GM18951 (cell line): ENCODE results near the gene ZNF735.
"Not testable (repeated sequence)": the region's sequence is repeated elsewhere in the genome, so short reads cannot be mapped to it uniquely, and the experiment has no call there.

Experiments
- POLR2A ChIP-seq: IDR thresholded peaks from 4 replicates; pipeline ENCODE4 v1.6.1; 2011; ENCODE audit warnings: mild to moderate bottlenecking; ENCODE audit not compliant: insufficient read length, insufficient read depth; ENCODE audit errors: extremely low read depth
- in situ Hi-C: fragments of 300-500 bp; cut with MboI; formaldehyde crosslinking; loops from one replicate; pipeline ENCODE4 v1.12.0; 2022; ENCODE audit warnings: low sequenced_read_pairs, mixed read lengths, inconsistent platforms; ENCODE audit not compliant: unreplicated experiment

The ZNF735 gene

DNA sequence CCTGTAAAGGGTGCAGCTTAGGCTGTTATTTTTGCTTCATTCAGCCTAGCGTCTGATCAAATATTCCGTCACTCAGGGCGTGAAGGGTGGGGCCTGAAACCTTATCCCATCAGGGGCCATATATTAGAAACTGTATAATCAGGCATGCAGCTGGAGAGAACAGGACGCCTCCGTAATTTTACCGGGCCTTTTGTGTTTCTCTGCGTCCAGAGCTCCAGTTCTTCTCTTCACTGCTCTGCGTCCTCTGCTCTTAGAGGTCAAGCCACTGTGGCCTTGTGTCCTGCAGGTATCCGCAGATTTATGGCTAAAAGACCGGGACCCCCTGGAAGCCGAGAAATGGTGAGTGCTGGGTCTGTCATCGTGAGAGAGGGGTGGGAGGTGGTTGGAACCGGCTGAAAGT lies at the start of gene ZNF735:
Gene ZNF735 (plus strand): TSS at position 301 of the 400 bp plus-strand sequence. CDS start 0 bp downstream, at position 301.
- in situ Hi-C loops: no loop called here
- TF ChIP-seq POLR2A: no peak

- in situ Hi-C loops: not testable (repeated sequence)
These were observed 36.0 kb upstream of the ZNF735 start for GRCh38 chr7:64170974-64171373.

- in situ Hi-C loops: no loop called here
- no peak for TF ChIP-seq POLR2A
These were observed 32.7 kb upstream of the ZNF735 start for GRCh38 chr7:64174328-64174727.

DNA sequence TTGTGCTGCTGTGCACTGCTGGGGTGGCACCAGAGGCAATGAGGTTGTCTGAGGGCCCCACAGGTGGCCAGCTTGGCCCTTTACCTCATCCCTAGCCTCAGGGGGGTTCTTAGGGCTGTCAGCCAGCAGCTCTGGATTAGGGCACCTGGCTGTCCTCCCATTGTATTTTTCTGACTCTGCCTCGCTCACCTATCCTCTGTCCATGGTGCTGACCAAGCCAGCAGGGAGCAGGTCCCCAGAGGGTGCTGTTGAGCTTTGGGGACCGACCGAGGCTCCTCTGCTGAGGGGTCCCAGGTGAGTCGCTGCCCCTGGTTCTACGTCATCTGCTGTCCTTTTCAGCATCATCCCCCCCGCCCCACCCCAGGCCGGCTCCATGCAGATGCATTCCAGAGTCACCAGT lies 32.1 kb upstream of the ZNF735 start:
- no peak for TF ChIP-seq POLR2A
- in situ Hi-C loops: no loop called here

DNA sequence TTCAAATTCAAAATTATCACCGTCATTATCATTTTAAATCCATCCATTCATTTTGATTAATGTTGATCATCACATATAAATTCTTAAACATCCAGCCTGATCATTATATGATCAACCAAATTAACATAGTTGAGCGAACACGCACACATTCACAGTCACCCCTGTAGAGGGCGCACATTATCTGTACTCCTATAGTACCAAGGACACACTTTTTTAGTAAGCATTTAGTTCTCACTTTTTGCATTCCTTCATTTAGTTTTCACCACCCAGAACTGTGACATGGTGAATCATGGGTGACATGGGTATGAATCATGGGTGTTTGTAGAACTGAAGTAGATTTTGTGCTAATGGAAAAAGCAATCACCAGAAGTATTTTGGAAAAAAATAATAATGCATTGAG lies 26.0 kb upstream of the ZNF735 start:
- no peak for TF ChIP-seq POLR2A
- in situ Hi-C loops: no loop called here

GRCh38 chr7:64181586-64181985 lies 25.4 kb upstream of the ZNF735 start:
- in situ Hi-C loops: no loop called here

GRCh38 chr7:64182036-64182790 lies 24.8 kb upstream of the ZNF735 start:
- no peak for TF ChIP-seq POLR2A
- in situ Hi-C loops: no loop called here

More at GRCh38 chr7:64181586-64181985, 25.4 kb upstream of the ZNF735 start:
- no peak for TF ChIP-seq POLR2A

- TF ChIP-seq POLR2A: no peak
- in situ Hi-C loops: no loop called here
These were observed 23.8 kb upstream of the ZNF735 start for GRCh38 chr7:64183126-64183742.

GRCh38 chr7:64183827-64184372 lies 23.1 kb upstream of the ZNF735 start:
- in situ Hi-C loops: no loop called here
- TF ChIP-seq POLR2A: no peak

- in situ Hi-C loops: no loop called here
- no peak for TF ChIP-seq POLR2A
These were observed 22.6 kb upstream of the ZNF735 start for GRCh38 chr7:64184376-64184775.

GRCh38 chr7:64187408-64187807 lies 19.6 kb upstream of the ZNF735 start:
- in situ Hi-C loops: no loop called here
- no peak for TF ChIP-seq POLR2A

DNA sequence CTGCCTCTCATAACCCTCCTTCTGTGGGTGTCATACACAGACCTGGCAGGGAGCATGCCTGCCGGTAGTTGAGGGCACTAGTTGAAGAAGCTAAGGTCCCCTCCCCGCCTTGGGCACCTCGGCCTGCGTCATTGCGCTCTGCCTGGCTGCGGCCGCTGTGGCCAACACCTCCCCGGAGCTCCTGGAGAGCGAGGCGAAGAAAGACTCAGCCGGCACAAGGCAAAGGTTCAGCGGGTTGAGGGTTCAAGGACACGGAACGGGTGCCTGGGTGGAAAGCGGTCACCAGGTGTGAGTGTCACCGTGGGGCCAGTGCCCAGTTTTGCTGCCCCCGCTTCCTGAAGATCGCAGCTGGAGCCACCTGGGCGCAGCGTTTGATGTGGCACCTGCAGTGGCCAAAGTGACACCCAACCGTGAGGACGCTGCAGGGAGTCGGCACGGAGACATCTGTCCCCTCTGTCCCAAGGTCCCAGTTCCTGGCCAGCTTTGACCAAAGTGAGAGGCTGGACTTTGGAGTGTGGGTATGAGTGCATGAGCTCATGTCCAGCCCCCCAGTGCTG lies 14.8 kb upstream of the ZNF735 start:
- TF ChIP-seq POLR2A: no peak
- in situ Hi-C loops: no loop called here

DNA sequence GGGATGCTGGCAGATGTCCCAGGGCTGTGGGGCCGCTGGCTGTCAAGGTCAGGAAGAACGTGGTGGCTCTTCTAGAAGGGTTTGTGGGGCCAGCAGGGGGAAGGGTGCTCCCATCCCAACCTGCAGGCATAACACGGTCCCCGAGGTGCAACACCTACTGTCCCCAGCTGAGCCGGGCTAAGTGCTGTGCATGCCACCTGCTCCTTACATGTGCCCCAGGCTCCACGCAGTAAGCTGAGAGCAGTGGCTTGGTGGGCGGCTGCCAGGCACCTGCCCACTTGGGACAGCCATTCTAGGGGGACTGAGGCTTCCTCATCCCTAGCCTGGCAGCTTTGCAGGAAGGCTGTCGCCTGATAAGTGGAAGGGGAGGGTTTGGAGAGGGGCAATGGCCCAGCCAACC lies 14.2 kb upstream of the ZNF735 start:
- in situ Hi-C loops: no loop called here
- no peak for TF ChIP-seq POLR2A

DNA sequence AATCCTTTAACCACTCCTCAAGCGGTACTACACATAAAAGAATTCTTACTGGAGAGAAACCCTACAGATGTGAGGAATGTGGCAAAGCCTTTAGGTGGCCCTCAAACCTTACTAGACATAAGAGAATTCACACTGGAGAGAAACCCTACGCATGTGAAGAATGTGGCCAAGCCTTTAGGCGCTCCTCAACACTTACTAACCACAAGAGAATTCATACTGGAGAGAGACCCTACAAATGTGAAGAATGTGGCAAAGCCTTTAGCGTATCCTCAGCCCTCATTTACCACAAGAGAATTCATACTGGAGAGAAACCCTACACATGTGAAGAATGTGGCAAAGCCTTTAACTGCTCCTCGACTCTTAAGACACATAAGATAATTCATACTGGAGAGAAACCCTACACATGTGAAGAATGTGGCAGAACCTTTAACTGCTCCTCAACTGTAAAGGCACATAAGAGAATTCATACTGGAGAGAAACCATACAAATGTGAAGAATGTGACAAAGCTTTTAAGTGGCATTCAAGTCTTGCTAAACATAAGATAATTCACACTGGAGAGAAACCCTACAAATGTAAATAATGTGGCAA lies 12.8 kb downstream of the ZNF735 start:
- in situ Hi-C loops: not testable (repeated sequence)
